Right ventricle myocardium superior (tissue), 1 donor: Measurements from ENCODE around the gene IL37. TPM values are rescaled to one million over a fixed set of nuclear protein-coding genes. Genes with fewer than 3 reads are reported as not detected.
"Not testable (repeated sequence)": the region's sequence is repeated elsewhere in the genome, so short reads cannot be mapped to it uniquely, and the experiment has no call there.

Experiments used
- ATAC-seq: fragments of 200-7000 bp; cut with Tn5 transposase; one replicate; pipeline ENCODE4 v1.9.1; 2020; ENCODE audit warnings: mild to moderate bottlenecking; ENCODE audit not compliant: poor library complexity
- DNase-seq: peaks from one replicate; pipeline ENCODE4 v3.0.0-alpha.2; 2020
- intact Hi-C: fragments of 100-400 bp; cut with DNase I; formaldehyde crosslinking; loops from one replicate; pipeline ENCODE4 v1.11.2; 2022
- total RNA-seq: library from RNA; stranded (reverse); fragmentation: NEBNext Ultra II Directional; extraction: Animal tissue kit (Norgen Biotek cat#: 25700); gene quantifications from one replicate; pipeline ENCODE4 v1.2.1, GENCODE V29; 2021
- donor health status: DM: no; HTN: yes; CAD: no; lungs with severe emphysema.

The IL37 gene
- total RNA-seq, 1 donor from 2014 or later, result not detected

DNA sequence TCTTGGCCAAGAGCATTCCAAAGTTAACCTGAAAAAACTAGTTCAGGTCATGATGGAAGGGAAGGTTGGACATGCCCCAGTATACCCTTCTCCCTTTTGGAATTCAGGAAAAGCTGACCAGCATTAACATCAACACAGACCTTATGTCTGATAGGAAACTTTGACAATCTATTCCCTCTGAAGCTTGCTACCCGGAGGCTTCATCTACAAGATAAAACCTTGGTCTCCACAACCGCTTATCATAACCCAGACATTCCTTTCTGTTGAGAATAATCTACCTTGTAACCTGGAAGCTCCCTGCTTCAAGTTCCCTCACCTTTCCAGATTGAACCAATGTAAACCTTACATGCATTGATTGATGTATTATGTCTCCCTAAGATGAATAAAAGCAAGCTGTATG is 24.7 kb upstream of the IL37 start:
- intact Hi-C loops, result loop anchor here (5.0 kb wide), 1 partner anchor 134 kb away; no protein-coding TSS in a partner anchor
- DNase-seq (no peak), ATAC-seq (no peak)

- no peak for DNase-seq
- ATAC-seq, result no peak
- intact Hi-C loops, result loop anchor here (5.0 kb wide), 1 partner anchor 136 kb away; no protein-coding TSS in a partner anchor
Observed at GRCh38 chr2:112887964-112888749, 22.8 kb upstream of the IL37 start.

DNA sequence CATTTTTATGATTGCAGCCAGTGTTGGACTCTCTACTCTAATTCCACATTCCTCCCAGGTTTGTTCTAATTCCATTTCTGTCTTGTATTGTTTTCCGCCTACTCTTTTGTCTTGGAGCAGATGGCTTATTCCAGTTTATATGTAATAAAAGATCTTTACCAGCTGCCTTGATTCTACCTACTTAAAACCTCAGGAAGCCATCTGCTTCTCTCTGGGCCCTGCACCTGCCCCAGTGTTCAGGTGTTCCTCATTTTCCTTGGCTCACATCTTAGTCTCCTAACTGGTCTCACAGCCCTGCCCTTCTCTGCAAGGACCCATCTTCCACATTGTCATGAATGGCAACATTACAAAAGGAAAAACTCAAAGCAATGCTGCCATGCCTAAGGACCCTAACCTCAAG is 21.0 kb upstream of the IL37 start:
- no peak for DNase-seq
- intact Hi-C loops, result loop anchor here (5.0 kb wide), 1 partner anchor 138 kb away; no protein-coding TSS in a partner anchor
- no peak for ATAC-seq

GRCh38 chr2:112891385-112891831 is 19.6 kb upstream of the IL37 start:
- intact Hi-C loops, result no loop called here
- DNase-seq (no peak), ATAC-seq (no peak)

- DNase-seq, result no peak
- no peak for ATAC-seq
- intact Hi-C loops, result no loop called here
Observed at GRCh38 chr2:112893752-112894151, 17.2 kb upstream of the IL37 start.

- intact Hi-C loops, result no loop called here
- no peak for DNase-seq
- ATAC-seq, result no peak
Observed at GRCh38 chr2:112896909-112897623, 13.9 kb upstream of the IL37 start.

DNA sequence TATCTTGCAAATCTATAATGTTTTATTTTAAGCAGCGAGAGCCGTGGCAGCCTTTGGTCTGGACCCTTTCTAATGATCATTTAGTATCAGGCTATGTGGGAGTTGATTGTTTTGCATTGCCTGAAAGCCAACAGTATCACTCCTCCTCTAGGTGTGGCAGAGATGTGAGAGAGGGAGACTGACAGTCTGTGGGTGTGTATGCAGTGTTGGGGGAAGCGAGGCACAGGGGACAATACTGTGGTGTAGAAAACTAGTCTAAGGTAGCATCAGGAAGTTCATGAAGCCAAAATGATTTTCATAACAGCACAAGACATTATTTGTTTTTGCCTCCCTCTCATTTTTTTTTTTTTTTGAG is 13.4 kb upstream of the IL37 start:
- DNase-seq (no peak), ATAC-seq (no peak)
- intact Hi-C loops, result no loop called here

DNA sequence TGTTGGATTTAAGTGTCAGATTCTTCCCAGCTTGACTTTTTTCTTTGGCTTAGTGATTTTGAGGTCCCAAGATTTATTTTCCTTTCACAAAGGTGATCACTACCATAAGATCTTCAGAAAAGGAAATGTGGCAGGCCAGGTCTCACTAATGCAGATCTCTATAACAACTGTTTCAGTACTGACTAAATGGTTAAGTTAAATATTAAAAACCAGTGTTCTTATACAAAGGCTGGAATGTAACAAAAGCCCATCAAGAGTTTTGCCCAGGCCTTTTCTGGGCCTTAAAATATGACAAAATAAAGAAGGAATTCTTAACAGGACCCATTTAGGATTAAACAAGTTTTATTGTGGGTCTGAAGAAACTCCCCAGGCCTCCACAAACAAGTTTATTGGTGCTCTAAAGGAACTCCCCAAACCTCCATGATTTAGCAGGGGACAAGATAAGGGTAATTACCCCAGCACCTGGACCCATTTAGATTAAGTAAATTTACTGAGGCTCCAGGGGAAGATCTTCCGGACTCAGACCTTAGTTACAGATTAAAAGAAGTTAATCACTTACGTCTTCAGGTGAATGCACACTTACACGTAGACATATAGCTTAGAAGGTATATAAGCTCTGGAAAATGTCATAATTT is 9.4 kb upstream of the IL37 start:
- intact Hi-C loops, DNase-seq, ATAC-seq: not testable (repeated sequence)

DNA sequence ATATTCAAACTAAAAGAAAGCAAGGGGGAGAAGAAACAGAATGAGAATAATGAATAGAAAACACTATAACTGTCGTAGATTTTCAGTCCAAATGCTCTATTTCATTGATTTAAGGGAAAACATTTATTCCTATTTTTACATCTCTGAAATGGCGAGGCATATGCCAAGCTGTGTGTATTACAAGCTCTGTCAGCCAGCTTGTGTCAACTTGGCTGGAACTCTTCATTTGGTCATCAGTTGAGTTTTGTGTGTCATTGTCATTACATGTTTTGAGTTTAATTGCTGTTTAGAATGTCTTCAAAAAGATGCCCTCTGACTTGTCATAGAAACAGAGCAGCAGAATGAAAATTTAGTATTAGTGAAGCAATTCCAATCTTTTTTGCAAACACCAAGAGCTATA is 8.1 kb upstream of the IL37 start:
- DNase-seq, result no peak
- ATAC-seq, result no peak
- intact Hi-C loops, result no loop called here

DNA sequence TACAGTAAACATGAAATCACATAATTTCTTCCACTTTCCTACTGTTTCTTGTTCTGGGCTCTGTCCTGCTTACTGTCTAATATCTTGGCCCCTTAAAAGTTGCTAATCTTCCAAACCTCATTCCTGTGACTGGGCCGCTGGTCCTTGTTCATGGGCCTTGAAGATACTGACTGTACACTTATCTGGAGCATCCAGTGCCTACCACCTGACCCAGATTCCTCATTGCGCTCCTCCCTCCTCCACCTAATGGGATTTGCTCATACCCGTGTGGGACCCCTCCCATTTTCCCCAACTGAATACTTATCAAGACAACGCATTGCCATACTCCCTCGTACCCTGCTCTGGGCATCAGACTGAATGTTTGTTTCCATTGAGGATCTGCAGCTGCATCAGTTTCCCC is 6.1 kb upstream of the IL37 start:
- no peak for ATAC-seq
- intact Hi-C loops, result no loop called here
- DNase-seq, result no peak

DNA sequence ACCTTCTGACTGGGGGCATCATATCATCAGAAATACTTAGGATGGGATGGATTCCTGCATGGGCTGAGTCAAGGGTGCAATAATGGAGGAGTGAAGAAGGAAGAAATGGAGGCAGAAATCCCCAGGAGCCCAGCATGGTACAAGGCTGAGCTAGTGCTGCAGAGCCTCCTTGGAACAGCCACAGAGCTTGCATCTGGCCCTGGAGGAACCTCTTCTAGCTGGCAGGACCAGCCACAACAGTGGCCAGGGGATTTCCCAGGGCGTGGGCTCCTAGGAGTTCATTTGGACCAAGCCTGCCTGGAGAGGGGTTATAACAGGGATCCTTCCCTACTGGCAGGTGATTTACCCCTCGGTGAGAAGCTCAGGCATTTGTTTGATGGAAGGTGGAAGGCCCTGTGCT is 4.7 kb upstream of the IL37 start:
- ATAC-seq (no peak), DNase-seq (no peak)
- intact Hi-C loops, result no loop called here

- DNase-seq, result no peak
- intact Hi-C loops, result no loop called here
- ATAC-seq, result no peak
Observed at GRCh38 chr2:112907001-112907949, 3.7 kb upstream of the IL37 start.

DNA sequence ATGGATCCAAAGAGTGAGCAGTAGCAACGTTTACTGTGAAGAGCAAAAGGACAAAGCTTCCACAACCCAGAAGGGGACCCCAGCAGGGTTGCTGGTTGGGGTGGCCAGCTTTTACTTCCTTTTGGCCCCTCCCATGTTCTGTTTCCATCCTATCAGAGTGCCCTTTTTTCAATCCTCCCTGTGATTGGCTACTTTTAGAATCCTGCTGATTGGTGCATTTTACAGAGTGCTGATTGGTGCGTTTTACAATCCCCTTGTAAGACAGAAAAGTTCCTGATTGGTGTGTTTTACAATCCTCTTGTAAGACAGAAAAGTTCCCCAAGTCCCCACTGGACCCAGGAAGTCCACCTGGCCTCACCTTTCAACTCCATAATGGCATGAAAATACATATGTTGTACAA is 2.4 kb upstream of the IL37 start:
- DNase-seq, intact Hi-C loops, ATAC-seq: not testable (repeated sequence)

GRCh38 chr2:112910219-112910618 is 746 bp upstream of the IL37 start:
- no peak for ATAC-seq

GRCh38 chr2:112912403-112912802 is 1.4 kb downstream of the IL37 start:
- intact Hi-C loops, result no loop called here
- ATAC-seq (no peak), DNase-seq (no peak)

More at GRCh38 chr2:112910219-112910618, 746 bp upstream of the IL37 start:
- no peak for DNase-seq
- intact Hi-C loops, result no loop called here

DNA sequence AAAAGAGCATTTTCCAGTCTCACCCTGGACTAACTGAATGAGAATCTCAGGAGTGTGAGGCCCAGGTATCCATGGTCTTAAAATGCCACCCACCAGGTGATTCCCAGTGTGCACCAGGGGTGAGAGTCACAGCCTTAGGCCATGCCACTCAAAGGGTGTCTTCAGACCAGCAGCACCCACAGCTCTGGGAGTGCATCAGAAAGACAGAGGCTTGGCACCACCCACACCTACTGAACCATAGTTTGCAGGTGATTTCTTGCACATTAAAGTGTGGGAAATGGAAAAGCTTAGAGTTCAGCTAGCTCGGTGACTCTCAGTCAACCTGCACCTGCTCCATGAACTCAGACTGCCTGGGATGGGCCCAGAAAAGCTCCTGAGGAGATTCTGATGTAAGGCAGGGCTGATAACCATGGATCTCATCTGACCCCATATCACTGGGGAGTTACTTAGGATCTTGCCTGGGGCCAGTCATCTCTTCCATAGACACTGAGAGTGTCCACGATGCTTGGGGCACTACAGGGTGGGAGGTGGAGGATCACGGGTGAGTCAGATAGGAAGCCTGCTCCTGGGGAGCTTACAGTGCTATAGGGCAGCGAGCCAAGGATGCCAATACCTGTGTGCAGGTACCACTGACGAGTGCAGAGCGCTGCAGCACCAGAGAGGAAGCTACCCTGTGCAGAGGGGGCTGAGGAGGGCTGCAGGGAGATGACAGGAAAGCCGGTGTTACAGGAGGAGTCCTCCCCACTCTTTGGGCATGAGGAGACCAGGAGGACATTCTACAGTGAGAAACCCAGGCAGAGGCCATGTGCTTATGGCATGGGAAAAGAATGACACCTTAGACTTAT is 4.6 kb downstream of the IL37 start:
- intact Hi-C loops, result no loop called here
- DNase-seq (no peak), ATAC-seq (no peak)

DNA sequence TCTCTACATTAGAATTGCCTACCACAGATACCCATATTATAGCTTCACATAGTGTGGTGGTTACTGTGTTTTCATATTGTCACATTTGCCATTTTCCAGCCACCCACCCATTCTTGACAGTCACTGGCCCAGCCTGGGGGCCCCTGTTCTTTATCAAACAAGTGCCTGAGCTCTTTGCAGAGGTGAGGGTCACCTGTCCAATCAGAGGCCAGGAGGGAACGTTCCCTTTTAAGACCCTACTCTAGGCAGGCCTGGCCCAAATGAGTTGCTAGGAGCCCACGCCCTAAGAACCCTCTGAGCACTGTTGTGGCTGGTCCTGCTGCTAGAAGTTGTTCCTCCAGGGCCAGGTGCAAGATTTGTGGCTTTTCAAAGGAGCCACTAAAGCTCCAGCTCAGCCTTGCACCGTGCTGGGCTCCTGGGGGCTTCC is 5.2 kb downstream of the IL37 start:
- no peak for ATAC-seq
- DNase-seq, result no peak
- intact Hi-C loops, result no loop called here
